Measurements from ENCODE around the gene TP53BP1.

Gene TP53BP1

DNA sequence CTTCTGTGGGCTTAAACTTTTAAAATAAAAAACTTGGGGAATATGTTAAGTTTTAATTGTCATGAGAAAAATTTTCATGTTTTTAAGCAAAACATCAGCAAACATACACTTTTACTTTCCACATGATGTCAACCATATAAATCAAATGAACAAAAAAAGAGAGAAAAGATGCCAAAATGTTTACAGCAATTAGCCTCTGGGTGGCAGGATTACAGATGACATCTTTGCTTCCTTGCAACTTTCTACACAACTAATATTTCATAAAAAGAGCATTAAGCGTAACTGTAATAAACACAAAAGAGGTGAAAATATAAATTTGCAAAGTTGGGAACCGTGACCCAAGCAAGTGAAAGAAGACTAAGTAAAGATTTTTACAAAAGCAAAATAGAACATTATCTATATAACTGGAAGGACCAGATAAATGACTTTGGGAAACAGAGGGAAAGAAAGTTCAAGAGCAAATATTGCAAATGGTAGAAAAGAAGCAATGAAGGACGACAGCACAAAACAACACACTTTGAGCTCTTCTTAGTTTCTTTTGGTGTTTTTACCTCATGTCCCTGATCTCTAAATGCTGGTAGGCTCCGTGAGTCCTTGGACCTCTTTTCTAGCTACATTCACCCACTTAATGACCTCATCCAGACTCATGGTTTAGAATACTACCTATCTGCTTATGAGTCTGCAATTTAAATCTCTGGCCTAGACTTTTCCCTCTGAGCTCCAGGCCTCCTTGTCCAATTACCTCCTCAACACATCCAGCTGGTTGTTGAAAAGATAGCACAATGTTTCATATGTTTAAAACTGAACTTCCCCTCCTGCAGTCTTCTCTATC is 9.4 kb downstream of the TP53BP1 start:
- no peaks in the 10 kb centered on the region for H3K9me3 Mint-ChIP-seq
- H3K4me3 Mint-ChIP-seq, result no peak overlapping the region
- H3K27me3 Mint-ChIP-seq, result no peaks in the 10 kb centered on the region
- no peaks in the 10 kb centered on the region for H3K4me1 Mint-ChIP-seq
- no peak overlapping the region for H3K27ac Mint-ChIP-seq
- DNase-seq, result no peak
- no peak for ATAC-seq

DNA sequence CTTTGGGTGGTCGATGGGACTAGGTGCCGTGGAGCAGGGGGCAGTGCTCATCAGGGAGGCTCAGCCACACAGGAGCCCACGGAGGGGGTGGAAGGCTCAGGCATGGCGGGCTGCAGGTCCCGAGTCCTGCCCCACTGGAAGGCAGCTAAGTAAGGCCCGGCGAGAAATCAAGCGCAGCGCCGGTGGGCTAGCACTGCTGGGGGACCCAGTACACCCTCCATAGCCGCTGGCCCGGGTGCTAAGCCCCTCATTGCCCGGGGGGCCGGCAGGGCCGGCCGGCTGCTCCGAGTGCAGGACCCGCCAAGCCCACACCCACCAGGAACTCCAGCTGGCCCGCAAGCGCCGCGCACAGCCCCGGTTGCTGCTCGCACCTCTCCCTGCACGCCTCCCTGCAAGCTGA is 19.1 kb downstream of the TP53BP1 start:
- ATAC-seq (no peak), DNase-seq (no peak)
- H3K27ac Mint-ChIP-seq, result no peak overlapping the region
- no peaks in the 10 kb centered on the region for H3K9me3 Mint-ChIP-seq
- H3K4me1 Mint-ChIP-seq, result no peaks in the 10 kb centered on the region
- no peaks in the 10 kb centered on the region for H3K27me3 Mint-ChIP-seq
- no peak overlapping the region for H3K4me3 Mint-ChIP-seq

DNA sequence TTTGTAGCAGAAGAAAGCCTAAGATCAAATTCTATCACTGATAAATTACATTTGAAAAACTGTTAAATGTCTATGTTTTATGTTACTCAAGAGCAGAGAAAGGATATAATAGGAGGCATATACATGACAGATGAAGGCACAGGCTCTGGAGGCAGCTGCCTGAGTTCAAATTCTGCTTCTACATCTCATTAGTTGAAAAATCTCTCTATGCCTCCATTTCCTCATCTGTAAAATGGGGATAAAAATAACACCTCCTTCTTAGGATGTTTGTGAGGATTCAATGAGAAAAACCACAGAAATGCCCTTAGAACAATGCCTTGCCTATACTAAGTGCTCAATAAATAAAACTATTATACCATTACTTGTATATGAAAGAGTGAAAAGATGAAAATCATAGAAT is 21.0 kb downstream of the TP53BP1 start:
- no peaks in the 10 kb centered on the region for H3K4me1 Mint-ChIP-seq
- H3K27me3 Mint-ChIP-seq, result no peaks in the 10 kb centered on the region
- no peak overlapping the region for H3K4me3 Mint-ChIP-seq
- no peaks in the 10 kb centered on the region for H3K9me3 Mint-ChIP-seq
- H3K27ac Mint-ChIP-seq, result no peak overlapping the region
- DNase-seq (no peak), ATAC-seq (no peak)

DNA sequence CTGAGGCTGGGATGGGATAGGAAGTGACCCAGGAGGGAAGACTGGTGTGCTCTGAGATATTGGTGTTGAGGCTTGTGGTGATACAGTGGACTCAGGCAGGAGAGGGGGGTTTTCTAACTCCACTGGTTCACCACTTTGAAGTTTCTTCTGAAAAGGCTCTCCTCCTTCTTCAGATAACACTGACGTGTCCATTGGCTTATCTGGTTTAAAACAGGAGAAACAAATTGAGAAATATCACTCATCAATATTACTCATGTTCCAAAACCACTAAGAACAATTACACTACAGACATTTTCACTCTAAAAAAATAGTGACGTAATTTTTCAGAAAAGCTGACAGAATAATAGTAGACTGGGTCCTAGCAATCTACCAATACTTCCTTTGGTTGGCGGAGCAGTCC is 23.1 kb downstream of the TP53BP1 start:
- DNase-seq (no peak), ATAC-seq (peak; percentile 31)
- no peaks in the 10 kb centered on the region for H3K4me1 Mint-ChIP-seq
- H3K27me3 Mint-ChIP-seq, result no peaks in the 10 kb centered on the region
- H3K4me3 Mint-ChIP-seq, result no peak overlapping the region
- H3K27ac Mint-ChIP-seq, result peak overlapping the region; percentile 41 to 72
- H3K9me3 Mint-ChIP-seq, result no peaks in the 10 kb centered on the region

DNA sequence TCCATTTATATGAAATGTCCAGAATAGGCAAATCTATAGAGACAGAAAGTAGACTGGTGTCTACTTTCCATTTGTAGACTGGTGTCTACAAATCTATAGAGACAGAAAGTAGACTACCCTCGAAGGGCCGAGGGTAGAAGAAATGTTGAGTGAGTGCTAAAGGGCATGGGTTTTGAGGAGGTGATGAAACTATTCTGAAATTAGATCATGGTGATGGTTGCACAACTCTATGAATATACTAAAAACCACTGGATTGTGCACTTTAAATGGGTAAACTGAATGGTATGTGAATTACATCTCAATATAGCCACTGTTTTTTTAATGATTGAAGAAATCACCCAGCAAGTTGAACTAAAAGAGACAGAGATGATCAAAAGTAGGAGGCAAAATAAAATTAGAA is 27.9 kb downstream of the TP53BP1 start:
- ATAC-seq (no peak), DNase-seq (no peak)
- no peaks in the 10 kb centered on the region for H3K9me3 Mint-ChIP-seq
- peak overlapping the region in 1 of 2 donors; percentile 0 for H3K27ac Mint-ChIP-seq
- no peaks in the 10 kb centered on the region for H3K4me1 Mint-ChIP-seq
- H3K27me3 Mint-ChIP-seq, result no peaks in the 10 kb centered on the region
- no peak overlapping the region for H3K4me3 Mint-ChIP-seq

DNA sequence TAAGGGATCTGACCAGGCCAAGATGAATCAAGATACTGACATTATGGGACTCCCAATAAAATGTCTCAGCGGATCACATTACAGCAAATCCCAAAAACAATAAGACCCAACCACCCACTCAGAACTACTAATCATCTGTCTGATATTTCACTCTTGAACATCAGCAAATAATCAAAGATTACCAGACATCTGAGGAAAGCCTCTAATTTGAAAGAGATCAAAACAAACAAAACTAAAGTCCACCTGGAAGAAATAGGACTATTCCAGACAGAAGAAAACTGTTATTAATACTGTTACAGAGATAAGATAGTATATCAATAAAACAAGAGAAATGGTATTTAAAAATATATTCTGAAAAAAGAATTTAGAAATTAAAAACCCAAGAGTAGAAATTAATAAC is 29.0 kb downstream of the TP53BP1 start:
- no peak overlapping the region for H3K4me3 Mint-ChIP-seq
- H3K27me3 Mint-ChIP-seq, result no peaks in the 10 kb centered on the region
- H3K4me1 Mint-ChIP-seq, result no peaks in the 10 kb centered on the region
- no peaks in the 10 kb centered on the region for H3K9me3 Mint-ChIP-seq
- DNase-seq, result no peak
- no peak overlapping the region for H3K27ac Mint-ChIP-seq
- ATAC-seq, result no peak

DNA sequence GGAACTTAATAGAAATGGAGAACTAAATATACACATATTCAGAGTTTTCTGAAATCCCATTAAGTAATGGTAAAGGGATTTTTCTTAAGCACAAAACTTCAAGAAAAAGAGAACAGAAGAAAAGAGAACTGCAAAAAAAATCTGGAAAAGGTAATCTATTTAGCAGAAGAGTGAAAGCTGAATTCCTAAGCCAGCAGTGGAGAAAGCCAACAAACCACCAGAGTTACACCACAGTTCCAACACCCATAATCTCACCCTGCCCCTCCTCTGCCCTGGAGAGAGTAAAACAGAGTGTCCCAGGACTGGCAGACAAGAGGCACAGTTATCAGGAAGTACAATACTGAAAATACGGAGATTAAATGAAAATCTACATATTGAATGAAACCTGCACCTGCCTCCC is 29.4 kb downstream of the TP53BP1 start:
- Mint-ChIP-seq H3K4me1 (no peaks in the 10 kb centered on the region), H3K27ac (no peak overlapping the region), H3K27me3 (no peaks in the 10 kb centered on the region), H3K4me3 (no peak overlapping the region), H3K9me3 (no peaks in the 10 kb centered on the region)
- DNase-seq (no peak), ATAC-seq (no peak)

DNA sequence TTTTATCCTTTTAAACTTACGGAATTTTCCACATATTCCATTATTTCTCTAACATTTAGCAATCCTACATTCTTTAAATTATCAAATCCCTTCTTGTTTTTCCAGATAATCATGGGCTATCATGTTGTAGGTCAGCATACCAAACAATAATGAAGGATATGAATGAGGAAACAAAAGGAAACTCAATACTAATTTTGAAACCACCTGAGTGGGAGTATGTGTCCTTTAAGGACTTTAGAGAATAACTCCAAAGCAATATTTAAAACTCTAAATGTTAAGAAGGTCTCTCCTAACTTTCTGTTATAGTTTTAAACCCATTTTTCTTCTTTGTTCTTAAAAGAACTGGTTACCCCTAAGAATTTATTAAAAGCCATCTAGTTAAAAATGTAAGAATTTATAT is 43.0 kb downstream of the TP53BP1 start:
- DNase-seq (no peak), ATAC-seq (no peak)
- no peaks in the 10 kb centered on the region for H3K27me3 Mint-ChIP-seq
- no peak overlapping the region for H3K27ac Mint-ChIP-seq
- H3K9me3 Mint-ChIP-seq, result no peaks in the 10 kb centered on the region
- H3K4me1 Mint-ChIP-seq, result peaks cover 13% of the 10 kb centered on the region
- H3K4me3 Mint-ChIP-seq, result no peak overlapping the region

DNA sequence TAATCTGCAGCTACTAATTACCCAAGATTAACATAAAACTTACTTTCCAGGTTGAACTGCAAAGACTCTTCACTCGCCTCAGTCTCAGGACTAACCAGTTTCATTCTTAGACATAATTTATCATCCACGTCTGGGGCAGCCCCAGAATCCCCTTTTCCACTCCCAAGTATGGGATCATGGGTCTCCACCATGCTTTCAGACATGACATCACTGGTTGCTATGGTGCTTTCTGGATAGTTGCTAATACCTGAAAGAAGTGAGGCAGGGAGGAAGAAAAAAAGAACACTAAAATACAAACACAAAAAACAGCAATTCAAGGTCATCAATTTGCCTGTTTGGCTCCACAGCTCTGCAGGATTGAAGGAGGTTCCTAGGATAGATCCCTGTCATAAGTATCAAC is 46.6 kb downstream of the TP53BP1 start:
- no peak for ATAC-seq

DNA sequence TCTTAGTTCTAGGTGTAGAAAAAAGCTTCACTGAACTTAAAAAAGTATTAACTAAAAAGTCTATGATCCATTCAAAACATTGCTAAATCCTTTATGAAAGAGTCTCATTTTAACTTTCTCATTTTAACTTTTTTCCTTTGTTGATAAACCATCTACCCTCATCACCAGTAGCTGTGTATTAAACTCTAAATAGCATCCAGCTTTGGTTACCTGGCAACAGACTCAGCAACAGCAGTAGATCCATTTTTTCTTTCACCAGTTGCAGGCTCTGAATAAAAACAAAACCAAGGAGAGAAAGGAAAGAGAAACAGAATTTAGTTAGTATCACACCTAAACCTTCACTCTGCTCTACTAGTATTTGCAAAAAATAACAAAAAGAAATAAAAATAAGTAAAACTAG is 51.6 kb downstream of the TP53BP1 start:
- Mint-ChIP-seq H3K27ac (peak overlapping the region; percentile 94 to 95), H3K9me3 (no peaks in the 10 kb centered on the region), H3K27me3 (no peaks in the 10 kb centered on the region), H3K4me3 (peak overlapping the region in 1 of 2 donors; percentile 10), H3K4me1 (peaks cover 11% of the 10 kb centered on the region)
- no peak for DNase-seq
- ATAC-seq, result peak; percentile 76

More for the DNA sequence above, 46.6 kb downstream of the TP53BP1 start:
- Mint-ChIP-seq H3K27ac (no peak overlapping the region), H3K4me1 (peaks cover 16% of the 10 kb centered on the region), H3K9me3 (no peaks in the 10 kb centered on the region), H3K27me3 (no peaks in the 10 kb centered on the region), H3K4me3 (no peak overlapping the region)
- no peak for DNase-seq

DNA sequence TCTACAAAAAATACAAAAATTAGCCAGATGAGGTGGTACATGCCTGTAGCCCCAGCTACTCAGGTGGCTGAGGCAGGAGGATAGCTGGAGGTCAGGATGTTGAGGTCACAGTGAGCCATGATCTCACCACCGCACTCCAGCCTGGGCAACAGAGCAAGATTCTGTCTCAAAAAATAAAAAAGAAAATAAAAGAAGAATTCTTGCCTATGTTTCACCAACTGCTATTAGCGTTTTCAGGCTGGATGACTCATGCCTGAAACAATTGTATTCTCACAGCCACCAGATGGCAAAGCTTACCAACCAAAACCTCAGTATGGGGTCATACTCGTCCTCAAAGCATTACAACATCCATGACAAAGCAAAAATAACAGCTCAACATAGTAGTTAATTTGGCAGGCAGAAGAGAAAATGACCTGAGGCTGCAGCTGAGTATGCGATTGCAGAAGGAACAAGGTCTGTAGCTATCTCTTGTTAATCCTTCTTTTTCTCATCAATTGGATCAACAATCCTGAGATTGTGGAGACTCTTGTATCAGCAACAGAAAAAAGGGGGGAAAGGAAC is 52.2 kb downstream of the TP53BP1 start:
- H3K9me3 Mint-ChIP-seq, result no peaks in the 10 kb centered on the region
- peak overlapping the region in 1 of 2 donors; percentile 52 for H3K4me3 Mint-ChIP-seq
- peaks cover 11% of the 10 kb centered on the region for H3K4me1 Mint-ChIP-seq
- peak; percentile 26 to 61 for DNase-seq
- peak overlapping the region; percentile 94 to 95 for H3K27ac Mint-ChIP-seq
- H3K27me3 Mint-ChIP-seq, result no peaks in the 10 kb centered on the region
- ATAC-seq, result peak; percentile 98

DNA sequence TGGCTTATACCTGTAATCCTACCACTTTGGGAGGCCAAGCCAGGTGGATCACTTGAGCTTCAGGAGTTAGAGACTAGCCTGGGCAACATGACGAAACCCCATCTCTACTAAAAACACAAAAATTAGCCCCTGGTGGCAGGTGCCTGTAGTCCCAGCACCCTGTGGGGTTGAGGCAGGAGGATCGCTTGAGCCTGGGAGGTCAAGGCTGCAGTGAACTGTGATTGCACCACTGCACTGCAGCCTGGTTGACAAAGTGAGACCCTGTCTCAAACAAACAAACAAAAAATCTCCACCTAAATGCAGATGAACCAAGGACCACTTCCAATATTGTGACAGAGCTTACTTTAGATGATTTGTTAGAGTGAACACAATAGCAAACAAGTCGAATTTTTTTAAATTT is 53.7 kb downstream of the TP53BP1 start:
- H3K27ac Mint-ChIP-seq, result no peak overlapping the region
- H3K9me3 Mint-ChIP-seq, result no peaks in the 10 kb centered on the region
- H3K4me1 Mint-ChIP-seq, result peaks cover 11% of the 10 kb centered on the region
- ATAC-seq (no peak), DNase-seq (no peak)
- H3K27me3 Mint-ChIP-seq, result no peaks in the 10 kb centered on the region
- no peak overlapping the region for H3K4me3 Mint-ChIP-seq

DNA sequence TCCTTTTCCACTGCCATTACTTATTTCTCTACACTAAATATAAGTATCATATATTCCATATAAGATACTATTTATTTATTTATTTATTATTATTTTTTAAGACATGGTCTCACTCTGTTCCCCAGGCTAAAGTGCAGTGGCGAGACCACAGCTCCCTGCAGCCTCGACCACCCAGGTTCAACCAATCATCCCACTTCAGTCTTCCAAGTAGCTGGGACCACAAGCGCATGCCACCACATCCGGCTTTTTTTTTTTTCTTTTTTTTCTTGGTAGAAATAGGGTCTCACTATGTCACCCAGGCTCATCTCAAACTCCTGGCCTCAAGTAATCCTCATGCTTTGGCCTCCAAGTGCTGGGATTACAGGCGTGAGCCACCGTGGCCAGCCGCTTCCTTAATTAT is 56.6 kb downstream of the TP53BP1 start:
- H3K27ac Mint-ChIP-seq, result peak overlapping the region in 1 of 2 donors; percentile 71
- ATAC-seq, result no peak
- H3K4me1 Mint-ChIP-seq, result peaks cover 9% of the 10 kb centered on the region

DNA sequence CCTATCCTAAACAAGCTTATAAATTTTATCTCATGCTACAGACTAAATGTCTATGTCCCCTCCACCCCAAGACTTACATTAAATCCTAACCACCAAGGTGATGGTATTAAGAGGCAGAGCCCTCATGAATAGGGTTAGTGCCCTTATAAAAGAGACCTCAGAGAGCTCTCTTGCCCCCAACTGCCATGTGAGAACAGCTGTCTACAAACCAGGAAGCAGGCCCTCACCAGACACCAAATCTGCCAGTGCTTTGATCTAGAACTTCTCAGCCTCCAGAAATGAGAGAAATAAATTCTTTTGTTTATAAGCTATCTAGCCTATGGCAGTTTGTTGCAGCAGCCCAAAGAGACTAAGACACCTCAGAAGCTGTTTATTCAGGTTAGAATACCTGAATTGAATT is 58.5 kb downstream of the TP53BP1 start:
- no peaks in the 10 kb centered on the region for H3K4me1 Mint-ChIP-seq
- H3K27me3 Mint-ChIP-seq, result no peaks in the 10 kb centered on the region
- H3K27ac Mint-ChIP-seq, result no peak overlapping the region
- H3K4me3 Mint-ChIP-seq, result no peak overlapping the region
- no peaks in the 10 kb centered on the region for H3K9me3 Mint-ChIP-seq
- no peak for ATAC-seq
- no peak for DNase-seq

More for the DNA sequence above, 56.6 kb downstream of the TP53BP1 start:
- DNase-seq, result no peak
- Mint-ChIP-seq H3K9me3 (no peaks in the 10 kb centered on the region), H3K27me3 (no peaks in the 10 kb centered on the region), H3K4me3 (no peak overlapping the region)

DNA sequence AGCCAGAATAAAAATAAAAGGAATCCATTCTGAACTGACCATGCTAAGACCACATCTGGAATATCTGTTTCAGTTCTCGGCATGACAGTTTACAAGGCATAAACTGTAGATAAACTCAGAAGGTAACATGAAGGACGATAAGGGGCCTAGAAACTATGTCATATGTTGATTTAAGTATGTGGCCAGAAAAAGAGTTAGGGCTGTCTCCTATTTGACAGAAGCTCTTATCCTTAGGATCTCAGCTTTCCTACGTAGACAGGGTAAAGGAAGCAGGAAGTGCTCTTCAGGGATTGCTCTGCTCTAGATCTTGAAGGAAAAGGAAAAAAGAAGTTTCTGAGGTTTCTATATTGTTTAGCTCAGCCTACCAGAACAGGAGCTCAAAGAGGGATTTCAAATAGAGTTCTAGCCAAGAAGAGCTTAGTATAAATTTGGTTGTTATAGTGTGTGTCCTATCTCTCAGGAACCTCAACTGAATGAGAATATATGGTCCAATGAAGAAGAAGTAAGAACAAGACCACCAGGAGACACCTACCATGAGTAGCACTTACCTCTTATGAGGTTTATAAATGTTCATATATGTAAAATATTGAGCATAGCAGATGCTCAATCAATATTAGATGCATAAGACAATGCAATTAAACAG is 59.2 kb downstream of the TP53BP1 start:
- no peaks in the 10 kb centered on the region for H3K9me3 Mint-ChIP-seq
- no peak for DNase-seq
- no peak overlapping the region for H3K27ac Mint-ChIP-seq
- no peaks in the 10 kb centered on the region for H3K27me3 Mint-ChIP-seq
- no peak for ATAC-seq
- H3K4me3 Mint-ChIP-seq, result no peak overlapping the region
- no peaks in the 10 kb centered on the region for H3K4me1 Mint-ChIP-seq

DNA sequence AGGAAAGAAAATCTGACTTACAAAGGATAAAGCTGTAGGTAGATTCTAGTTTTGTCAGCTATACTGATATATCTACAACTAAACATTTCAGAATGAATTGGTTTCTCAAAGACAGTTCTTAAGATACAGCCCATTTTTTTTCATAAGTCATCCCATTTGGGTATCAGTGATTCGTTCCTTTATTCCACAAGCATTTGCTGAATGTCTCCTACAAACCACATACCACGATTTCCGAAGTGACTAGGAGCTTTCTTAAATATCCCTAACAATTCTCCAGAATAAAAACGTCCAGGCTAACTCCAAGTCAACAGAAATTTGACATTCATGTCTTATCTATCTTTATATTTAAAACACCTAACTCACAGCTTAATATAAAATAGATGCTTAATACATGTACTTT is 59.8 kb downstream of the TP53BP1 start:
- DNase-seq (no peak), ATAC-seq (no peak)
- Mint-ChIP-seq H3K4me3 (no peak overlapping the region), H3K9me3 (no peaks in the 10 kb centered on the region), H3K27me3 (no peaks in the 10 kb centered on the region), H3K27ac (no peak overlapping the region), H3K4me1 (no peaks in the 10 kb centered on the region)

All from stimulated activated naive CD8-positive, alpha-beta T cell treated with anti-CD3 and anti-CD28 coated beads, Interleukin-15, amount 100 ng/mL, for 72 hours (primary cell).